Ishikawa (cell line): Measurements from ENCODE around the gene FLRT3.

ENCODE experiments used
- CEBPB ChIP-seq: IDR thresholded peaks from 2 replicates; pipeline ENCODE4 v1.6.1; 2012
- CREB1 ChIP-seq: IDR thresholded peaks from 2 replicates; pipeline ENCODE4 v1.6.1; 2012; ENCODE audit warnings: low read depth
- EGR1 ChIP-seq: IDR thresholded peaks from 2 replicates; pipeline ENCODE4 v1.6.1; 2012
- EP300 ChIP-seq: IDR thresholded peaks from 2 replicates; pipeline ENCODE4 v1.6.1; 2012; ENCODE audit warnings: borderline replicate concordance
- FOXM1 ChIP-seq: IDR thresholded peaks from 2 replicates; pipeline ENCODE4 v1.6.1; 2012; ENCODE audit warnings: low read depth, borderline replicate concordance
- NFIC ChIP-seq: IDR thresholded peaks from 2 replicates; pipeline ENCODE4 v1.6.1; 2012
- RAD21 ChIP-seq: IDR thresholded peaks from 2 replicates; pipeline ENCODE4 v1.6.1; 2012; ENCODE audit warnings: low read depth
- TAF1 ChIP-seq: IDR thresholded peaks from 2 replicates; pipeline ENCODE4 v1.6.1; 2012; ENCODE audit warnings: low read depth, mild to moderate bottlenecking
- TCF12 ChIP-seq: IDR thresholded peaks from 2 replicates; pipeline ENCODE4 v1.6.1; 2012; ENCODE audit warnings: low read depth
- USF1 ChIP-seq: IDR thresholded peaks from 2 replicates; pipeline ENCODE4 v1.6.1; 2012
- ZBTB7A ChIP-seq: IDR thresholded peaks from 2 replicates; pipeline ENCODE4 v1.6.1; 2012; ENCODE audit warnings: low read depth
- TF ChIP-seq, protein P1 (sequence below): IDR thresholded peaks from 2 replicates; pipeline ENCODE4 v1.6.1; 2012

FLRT3 gene

DNA sequence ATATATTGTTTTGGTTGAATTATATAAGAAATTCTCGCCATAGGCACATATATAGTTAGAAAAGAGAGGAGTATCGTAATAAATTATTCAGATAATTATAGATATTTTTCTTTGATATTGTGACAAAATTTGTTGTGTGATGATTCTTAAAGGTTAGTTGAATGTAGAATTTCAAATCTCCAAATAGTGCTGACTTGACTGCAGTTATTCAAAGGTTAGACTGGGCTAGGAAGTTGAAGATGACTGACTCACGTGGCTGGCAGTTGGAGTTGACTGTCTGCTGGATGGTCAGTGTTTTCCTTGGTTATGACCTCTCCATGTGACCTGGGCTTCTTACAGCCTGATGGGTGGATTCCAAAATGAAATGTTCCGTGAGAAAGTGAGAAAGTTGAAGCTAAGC, 55.3 kb downstream of the FLRT3 start:
- TF ChIP-seq EP300 (no peak), NFIC (no peak), FOXM1 (no peak), USF1 (no peak), TCF12 (no peak), TAF1 (no peak), CEBPB (no peak), ZBTB7A (no peak), CREB1 (no peak), RAD21 (no peak), EGR1 (no peak)
- TF ChIP-seq, protein P1, sequence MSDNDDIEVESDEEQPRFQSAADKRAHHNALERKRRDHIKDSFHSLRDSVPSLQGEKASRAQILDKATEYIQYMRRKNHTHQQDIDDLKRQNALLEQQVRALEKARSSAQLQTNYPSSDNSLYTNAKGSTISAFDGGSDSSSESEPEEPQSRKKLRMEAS, result no peak
